HG03439 (cell line): Measurements from ENCODE around the gene ANXA2R.
"Not testable (repeated sequence)": the region's sequence is repeated elsewhere in the genome, so short reads cannot be mapped to it uniquely, and the experiment has no call there.

ENCODE experiments used
- ATAC-seq: cut with Tn5 transposase; IDR thresholded peaks from one replicate; pipeline ENCODE4 v1.9.1; 2021; ENCODE audit warnings: mild to moderate bottlenecking, moderate library complexity; ENCODE audit not compliant: unreplicated experiment

The ANXA2R gene, protein sequence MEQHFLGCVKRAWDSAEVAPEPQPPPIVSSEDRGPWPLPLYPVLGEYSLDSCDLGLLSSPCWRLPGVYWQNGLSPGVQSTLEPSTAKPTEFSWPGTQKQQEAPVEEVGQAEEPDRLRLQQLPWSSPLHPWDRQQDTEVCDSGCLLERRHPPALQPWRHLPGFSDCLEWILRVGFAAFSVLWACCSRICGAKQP

DNA sequence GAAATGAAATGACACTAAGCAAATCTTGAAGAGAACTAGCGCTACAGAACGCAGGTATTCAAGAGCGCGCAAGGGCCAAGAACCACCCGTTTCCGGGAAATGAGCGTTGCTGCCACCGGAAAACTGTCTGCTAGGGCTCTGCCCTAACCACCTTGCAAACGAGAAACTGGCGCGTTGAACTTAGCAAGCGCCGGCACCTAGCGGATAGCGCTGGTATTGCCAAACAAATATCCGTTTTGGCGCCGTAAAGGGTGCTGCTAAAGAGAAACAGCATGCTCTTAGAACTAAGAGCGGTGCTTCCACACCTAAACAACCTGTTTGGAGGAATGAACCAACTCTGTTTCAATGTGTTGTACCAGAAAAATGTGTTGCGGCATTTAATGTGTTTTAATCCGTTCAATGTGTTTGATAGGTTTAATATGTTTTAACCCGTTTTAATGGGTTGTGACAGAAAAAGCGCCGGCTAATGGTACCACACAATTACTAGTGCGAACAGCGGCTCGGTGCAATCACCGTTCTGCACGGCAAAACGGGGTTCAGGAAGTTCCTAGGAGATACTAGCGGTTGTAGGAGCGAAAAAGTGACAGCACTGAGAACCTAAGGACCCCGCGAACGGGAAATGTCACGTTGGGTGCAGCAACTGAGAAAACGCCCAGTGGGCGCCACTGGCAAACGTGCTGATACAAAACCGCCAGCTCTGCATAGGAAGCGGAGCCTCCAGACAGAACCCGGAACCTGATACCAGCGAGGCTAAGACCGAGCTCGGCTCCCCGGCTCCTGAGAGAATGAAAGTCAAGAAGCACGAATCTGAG, at the start of gene ANXA2R:
ANXA2R (minus strand) TSS at position 33 of the 812 bp plus-strand sequence. CDS start 273 bp downstream, outside the sequence.
- peak; percentile 44 for ATAC-seq

DNA sequence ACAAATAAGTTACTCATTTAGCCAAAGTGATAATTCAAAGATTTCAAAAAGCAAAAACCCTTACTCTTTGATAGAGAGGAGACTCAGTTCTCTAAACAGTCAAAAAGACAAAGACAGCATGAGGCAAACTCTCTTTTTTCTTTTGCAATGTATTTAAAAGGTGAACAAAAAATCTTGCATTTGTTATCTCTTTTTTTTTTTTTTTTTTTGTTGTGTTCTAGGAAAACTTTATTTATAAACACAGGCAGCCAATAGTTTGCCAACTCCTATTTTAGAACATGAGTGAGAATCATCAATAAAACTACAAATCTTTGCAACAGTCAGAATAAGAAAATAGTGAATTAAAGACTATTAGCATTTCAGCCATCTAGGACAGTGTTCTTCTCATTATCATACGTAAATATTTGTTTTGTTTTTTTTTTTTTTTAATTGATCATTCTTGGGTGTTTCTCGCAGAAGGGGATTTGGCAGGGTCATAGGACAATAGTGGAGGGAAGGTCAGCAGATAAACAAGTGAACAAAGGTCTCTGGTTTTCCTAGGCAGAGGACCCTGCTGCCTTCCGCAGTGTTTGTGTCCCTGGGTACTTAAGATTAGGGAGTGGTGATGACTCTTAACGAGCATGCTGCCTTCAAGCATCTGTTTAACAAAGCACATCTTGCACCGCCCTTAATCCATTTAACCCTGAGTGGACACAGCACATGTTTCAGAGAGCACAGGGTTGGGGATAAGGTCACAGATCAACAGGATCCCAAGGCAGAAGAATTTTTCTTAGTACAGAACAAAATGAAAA, 46.2 kb upstream of the ANXA2R start:
- not testable (repeated sequence) for ATAC-seq

DNA sequence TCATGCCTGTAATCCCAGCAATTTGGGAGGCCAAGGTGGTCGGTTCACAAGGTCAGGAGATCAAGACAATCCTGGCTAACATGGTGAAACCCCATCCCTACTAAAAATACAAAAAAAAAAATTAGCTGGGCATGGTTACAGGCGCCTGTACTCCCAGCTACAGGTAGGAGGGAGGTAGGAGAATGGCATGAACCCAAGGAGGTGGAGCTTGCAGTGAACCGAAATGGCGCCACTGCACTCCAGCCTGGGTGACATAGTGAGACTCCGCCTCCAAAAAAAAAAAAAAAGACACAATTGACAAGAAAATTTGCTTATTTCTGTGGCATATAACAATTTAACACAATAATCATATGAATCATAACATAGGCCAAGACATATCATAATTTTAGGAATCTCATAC, 45.3 kb upstream of the ANXA2R start:
- no peak for ATAC-seq

DNA sequence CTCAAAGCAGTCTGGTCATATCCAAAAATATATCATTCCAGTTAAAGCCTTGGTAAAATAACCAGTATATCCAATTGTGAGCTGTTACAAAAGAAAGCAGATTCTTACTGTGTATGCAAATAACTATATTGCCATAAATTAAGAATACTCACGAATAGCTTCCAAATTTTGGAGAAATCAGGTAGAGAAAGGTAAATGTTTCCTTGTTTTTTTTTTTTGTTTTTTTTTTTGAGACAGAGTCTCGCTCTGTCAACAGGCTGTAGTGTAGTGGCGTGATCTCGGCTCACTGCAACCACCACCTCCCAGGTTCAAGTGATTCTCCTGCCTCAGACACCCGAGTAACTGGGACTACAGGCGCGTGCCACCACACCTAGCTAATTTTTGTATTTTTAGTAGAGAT, 44.3 kb upstream of the ANXA2R start:
- ATAC-seq = not testable (repeated sequence)

DNA sequence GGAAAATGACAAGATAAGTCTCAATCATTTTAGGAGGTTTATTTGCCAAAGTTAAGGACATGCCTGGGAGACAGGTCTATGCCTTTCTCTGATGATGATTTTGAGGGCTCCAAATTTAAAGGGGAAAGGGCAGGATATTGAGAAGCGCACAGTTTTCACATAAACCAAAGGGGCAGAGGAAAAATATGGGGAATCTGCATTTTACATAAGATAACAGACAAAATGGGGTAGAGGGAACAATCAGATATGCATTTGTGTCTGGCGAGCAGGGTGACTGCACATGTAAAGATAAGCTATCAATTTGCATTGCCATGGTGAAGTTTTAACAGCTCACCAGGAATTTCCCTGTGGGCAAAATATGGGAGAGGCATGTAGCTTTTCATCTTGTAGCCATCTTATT, 41.2 kb upstream of the ANXA2R start:
- not testable (repeated sequence) for ATAC-seq

DNA sequence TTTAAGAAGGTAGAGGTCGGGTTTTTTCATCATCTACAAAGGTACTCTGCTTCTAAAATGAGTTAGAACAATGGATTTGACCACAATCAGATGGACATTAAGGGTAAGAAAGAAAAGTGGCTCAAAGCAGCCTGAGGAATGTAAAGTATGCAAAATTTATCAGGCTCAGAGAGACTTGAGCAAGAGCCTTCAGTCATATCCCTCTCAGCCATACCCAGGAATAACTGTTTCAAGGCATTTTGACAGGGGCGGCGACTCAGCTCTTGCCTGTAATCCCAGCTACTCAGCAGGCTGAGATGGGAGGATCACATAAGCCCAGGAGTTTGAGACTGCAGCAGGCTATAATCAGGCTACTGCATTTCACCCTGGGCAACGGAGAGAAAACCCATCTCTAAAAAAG, 38.8 kb upstream of the ANXA2R start:
- ATAC-seq = no peak

DNA sequence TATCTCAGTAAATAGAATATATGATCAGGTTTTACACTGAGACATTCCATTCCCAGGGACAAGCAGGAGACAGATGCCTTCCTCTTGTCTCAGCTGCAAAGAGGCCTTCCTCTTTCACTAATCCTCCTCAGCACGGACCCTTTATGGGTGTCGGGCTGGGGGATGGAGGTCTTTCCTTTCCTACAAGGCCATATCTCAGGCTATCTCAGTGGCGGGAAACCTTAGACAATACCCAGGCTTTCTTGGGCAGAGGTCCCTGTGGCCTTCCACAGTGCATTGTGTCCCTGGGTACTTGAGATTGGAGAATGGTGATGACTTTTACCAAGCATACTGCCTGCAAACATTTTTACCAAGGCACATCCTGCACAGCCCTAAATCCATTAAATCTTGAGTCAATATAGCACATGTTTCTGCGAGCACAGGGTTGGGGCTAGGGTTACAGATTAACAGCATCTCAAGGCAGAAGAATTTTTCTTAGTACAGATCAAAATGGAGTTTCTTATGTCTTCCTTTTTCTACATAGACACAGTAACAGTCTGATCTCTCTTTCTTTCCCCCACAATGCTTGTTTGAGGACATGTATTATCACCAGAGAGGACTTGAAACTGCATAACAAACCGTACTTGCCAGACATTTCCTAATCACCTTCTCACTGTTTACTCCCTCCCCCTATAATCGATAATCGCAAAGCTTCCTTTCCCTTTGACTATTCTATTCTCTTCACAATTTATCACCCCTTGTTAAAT, 37.5 kb upstream of the ANXA2R start:
- ATAC-seq = not testable (repeated sequence)

DNA sequence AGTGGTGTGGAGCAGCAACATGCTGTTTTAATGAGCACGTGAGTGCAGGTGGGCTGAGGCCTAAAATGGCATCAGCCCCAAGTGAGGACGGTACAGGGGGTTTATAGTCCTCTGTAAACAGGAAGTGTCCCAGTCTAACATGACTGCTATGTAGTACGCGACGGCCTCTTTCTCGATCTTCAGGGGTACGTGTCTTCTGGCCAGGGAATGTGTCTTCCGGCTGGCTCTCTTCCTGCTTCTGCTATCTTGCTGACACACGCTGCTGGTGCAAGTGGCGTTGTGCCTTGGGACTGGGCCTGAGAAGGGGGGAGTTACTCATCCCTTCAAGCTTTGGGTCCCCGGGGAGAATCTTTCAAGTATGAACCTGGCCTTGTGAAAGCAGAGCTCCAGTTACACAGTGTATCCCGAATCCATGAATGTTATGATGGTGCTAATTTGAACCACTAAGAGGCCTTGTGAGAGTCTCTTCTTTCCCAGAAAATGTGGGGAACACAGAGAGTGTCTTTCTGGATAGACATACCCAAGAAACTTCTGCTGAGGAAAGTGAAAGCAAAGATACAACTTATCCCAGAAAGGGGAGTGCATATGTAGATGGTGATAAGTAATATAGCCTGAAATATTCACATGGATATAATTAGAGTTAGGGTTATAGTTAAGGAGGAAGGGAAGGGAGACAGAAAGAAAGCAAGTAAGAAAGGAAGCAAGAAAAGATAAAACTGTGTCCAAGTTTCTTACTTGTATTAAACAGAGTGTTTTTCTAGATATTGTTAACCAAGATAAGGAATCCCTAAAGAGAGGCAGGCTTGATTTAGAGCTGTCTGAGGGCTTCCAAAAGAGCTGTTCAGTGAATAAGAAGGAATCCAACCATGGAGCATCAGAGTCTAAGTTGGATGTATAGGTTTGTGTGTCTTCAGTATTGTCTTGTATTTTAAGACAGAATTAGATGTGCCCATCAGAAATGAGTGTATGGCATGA, 35.5 kb upstream of the ANXA2R start:
- no peak for ATAC-seq

DNA sequence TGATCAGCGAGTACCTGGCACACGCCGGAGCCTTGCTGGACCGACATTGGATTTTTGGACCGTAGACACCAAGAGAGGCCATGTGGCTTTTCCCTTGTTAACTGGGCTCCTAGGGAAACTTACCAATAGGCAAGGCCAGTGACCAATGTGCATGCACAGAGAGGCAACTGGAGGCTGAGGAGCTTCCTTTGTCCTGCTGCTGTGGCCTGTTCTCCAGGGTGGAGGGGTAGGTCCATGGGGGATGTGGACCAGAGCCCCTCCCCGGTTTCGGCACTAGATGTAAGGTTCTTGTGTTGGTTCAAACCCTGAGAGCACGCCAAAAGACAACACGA, 34.8 kb upstream of the ANXA2R start:
- ATAC-seq = no peak

DNA sequence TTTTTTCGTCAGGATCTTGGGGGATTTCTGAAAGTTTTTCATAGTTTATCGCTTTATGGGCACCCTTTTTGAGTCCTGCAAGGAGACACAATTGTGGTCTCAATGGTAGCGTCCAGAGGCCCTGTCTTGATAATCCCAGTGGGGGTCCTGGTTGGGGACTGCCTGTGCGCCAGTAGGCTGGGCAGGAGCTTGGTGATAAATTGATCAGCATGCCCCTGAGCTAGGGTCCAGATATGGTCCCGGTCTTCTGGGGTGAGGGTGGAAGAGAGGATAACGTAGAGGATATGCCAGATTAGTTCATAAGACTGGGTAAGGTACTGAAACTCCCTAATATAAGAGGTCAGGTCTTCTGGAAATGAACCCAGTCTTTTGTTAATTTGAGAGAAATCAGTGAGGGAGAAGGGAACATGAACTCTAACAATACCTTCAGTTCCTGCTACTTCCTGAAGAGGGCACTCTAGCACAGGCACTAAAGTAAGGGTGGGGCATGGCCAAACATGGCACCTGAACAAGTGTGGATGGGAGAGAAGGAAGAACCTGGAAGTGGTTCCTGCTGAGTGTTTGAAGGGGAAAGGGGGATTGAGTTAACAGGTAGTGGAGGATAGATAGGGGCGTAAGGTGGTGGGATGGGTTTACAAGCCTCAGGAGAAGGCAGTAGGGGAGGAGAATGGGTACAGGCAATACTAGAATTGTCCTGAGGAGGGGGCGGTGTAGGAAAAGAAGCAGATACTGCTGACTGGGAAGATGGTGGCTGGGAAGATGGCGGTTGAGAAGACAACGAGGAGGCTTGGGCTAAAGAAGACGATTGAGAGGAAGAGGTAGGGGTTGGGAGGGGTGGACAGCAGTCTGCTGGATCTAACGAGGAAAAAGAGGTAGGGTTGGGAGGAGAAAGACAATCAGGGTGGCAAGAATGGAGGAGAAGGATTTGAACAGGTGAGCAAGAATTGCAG, 33.8 kb upstream of the ANXA2R start:
- no peak for ATAC-seq

DNA sequence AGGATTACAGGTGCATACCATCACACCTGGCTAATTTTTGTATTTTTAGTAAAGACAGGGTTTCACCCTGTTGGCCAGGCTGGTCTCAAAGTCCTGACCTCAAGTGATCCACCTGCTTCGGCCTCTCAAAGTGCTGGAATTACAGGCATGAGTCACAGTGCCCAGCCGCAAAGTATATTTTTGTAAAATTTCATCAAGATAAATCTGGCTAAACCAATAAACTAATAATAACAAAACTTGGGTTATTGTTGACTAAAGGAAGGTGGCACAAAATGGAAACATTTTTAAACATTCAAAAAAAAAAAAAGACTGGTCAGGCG, 29.2 kb upstream of the ANXA2R start:
- ATAC-seq = not testable (repeated sequence)

DNA sequence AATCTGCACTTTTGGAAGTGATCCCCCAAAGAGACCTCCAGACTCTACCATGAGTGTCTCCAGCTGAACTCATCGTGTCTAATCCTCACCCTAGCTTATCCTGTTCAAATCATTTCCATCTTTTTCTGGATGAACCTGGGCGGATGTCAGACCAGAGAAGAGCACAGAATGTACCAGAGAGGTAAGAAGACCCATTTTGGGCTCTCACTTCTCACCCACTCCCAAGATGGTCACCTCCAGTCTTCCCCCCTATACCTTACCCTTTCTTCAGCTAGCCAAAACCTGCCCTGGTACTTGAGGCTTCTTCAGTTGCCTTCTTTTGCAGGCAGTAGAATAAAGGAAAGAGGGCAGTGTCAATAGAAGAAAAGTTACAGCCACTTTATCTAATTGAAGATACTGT, 27.9 kb upstream of the ANXA2R start:
- no peak for ATAC-seq

DNA sequence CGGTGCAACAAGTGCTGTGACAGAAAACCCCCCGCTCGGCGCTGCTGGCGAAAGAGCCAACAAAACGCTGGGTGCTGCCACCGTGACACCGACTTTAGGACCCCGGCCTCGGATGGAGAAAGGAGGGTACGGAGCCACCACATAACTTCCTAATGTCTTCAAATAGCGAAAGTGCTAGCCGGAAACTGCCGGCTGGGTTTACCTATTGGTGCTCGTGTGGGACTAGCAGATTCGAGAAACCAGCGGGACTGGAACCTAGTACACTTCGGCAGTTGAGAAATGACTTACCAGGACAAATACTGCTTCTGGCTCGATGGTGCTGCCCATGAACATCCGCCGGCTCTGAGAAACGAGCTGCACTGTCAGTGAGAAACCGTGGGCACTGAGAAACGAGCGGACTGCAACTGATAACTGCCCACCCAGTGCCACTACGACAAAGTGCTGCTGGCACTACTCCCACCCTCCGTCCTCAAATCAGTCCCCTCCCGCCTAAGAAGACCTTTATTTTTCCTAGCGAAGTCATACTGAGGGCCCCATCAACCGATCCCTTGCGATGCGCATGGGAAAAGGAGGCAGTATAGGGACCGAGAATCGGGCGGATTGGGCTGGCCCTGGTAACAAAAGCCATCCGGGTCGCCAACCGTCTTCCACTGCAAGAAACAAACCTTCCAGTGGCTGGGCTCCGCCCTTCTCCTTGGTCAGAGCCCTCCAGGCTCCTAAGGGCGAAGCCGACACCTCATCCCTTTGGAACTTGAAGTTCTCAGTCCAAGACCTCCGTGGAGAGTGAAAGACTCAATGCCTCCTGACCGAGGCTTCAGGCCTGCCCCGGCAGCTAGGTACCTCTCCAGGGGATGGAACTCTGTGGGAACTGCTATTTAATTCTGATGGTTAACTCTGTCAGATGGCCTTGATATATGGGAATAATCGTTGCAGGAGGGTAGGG, 27.0 kb upstream of the ANXA2R start:
- peak; percentile 44 for ATAC-seq

DNA sequence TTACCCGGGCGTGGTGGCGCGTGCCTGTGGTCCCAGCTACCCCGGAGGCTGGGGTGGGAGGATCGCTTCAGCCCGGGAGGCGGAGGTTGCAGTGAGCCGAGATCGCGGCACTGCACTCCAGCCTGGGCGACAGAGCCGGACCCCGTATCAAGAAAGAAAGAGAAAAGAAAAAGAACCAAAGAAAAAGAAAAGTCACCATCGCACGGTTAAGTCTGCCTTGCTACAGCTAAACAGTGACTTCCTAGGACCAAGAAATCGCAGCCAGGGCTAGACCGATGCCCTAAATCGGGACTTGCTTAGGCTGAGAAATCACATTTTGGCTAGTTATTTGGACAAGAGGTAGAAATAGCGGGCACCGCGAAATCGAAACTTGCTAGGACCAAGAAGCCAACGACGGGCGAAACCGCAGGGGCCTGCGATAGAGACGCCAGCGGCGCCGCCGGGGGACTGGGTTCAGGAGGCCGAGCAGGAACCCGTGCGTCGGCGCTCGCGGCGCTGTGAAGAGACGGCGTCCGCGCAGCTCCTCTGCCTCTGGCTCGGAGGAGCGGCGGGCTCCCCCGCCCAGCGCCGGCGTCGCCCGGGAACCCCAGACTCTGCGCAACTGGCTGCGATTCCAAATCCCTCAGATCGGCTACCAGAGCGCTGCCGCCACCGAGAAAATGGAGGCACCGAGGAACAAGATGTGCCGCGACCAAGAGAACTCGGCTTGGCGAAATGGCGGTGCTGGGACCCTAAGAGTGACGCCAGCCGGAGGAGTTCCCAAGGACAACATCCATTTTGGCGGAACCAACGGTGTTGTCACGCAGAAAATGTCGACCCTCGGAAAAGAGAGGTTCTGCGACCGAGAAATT, 26.1 kb upstream of the ANXA2R start:
- ATAC-seq = peak; percentile 33

DNA sequence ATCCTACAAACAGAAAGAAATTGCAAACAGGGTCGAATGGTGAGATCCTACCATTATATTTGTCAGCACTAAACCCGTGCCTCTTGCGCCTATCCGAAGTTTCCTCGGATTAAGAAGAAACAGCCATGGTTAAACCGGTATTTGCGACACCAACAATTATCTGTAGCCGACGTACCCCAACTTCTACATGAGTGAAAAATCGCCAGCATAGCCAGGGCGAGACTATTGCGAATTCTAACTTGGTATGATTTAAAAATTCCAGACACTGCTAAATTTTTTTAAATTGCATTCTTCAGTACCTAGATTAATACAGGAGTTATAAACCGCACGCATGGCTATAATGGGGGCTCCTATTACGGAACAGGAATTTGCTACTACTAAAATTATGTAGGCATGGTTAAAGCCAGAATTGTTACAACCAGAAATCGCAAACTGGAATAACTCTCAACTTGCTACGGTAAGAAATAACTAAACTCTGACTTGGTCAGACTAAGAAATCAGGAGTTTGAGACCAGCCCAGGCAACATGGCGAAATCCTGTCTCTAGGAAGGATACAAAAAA, 25.3 kb upstream of the ANXA2R start:
- ATAC-seq = no peak

DNA sequence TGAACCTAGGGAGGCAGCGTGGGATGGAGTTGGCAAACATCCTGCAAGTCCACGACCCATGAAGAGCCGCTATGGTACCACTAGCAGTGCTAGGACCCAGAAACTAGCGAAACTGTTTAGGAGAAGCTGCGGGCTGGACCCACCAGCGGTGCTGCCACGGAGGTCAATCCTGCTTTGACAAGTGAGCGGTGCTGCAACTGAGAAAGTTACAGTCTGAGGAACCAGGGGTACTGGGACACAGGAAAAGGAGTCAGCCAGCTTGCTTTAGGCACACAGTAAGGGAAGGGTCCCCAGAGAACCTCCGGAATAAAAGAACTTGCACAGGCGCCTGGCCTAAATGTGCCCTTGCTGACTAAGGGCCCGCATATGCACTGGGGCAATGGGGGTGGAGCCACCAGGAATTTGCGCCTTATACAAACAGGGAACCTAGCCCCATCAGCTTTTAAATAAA, 23.6 kb upstream of the ANXA2R start:
- ATAC-seq = no peak
